ENCODE data around the gene EIF2B2.

Gene EIF2B2

DNA sequence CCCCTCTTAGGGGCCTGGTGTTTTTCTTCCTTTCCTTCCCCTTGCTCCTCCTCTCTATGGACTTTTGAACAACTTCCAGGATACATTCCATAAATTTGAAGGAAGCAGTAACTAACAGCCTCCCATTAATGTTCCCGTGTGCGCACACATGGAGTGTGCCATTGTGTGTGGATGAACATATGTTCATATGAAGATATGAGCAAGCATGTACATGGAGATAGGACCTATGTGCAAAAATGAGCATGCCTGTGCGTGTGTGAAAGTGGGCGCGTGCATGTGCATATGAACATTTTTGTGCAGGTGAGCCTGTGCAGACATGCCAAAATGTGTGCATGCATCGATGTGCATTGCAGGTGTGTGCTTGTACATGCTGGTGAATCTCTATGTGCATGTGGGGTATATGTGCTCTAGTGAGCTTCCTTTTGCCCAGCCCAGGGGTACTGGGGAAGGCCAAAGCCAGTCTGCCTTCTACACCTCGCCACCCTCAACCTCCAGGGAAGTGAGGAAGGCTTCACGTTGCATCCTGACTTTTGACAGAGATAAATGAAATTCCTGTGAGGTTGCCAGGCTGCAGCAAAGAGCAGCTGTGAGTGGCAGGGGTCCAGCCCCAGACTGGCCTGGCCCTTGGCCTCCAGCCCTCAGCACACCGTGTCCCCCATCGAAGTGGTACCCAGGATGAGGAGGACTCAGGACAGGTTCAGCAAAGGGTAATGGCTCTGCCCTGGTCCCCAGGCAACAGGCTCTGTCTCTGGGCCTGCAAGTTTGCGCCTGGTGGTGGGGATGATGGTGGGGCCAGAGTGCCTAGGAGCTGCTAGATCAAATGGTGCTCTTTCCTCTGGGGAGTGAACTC, 26.2 kb upstream of the EIF2B2 start:
- no peak overlapping the region for H2AFZ ChIP-seq (ENCODE audit: low read length)
- H4K20me1 ChIP-seq (ENCODE audit: insufficient read depth, low read length, poor library complexity, severe bottlenecking), result no peaks in the 10 kb centered on the region
- H3F3A ChIP-seq (ENCODE audit: low read depth), result no peaks in the 10 kb centered on the region
- no peaks in the 10 kb centered on the region for H3K9me2 ChIP-seq (replicated peaks; ENCODE audit: low read depth, low read length)
- no peaks in the 10 kb centered on the region for H3K9me3 ChIP-seq (ENCODE audit: insufficient read depth, low read depth, low read length)
- H3K27me3 ChIP-seq (ENCODE audit: insufficient read depth, low read length, poor library complexity, severe bottlenecking), result no peaks in the 10 kb centered on the region
- H3K79me2 ChIP-seq (ENCODE audit: insufficient read depth, low read length), result no peaks in the 10 kb centered on the region
- no peaks in the 10 kb centered on the region for H3K36me3 ChIP-seq (ENCODE audit: insufficient read depth, low read length)
- H3K9ac ChIP-seq (ENCODE audit: low read depth, low read length, poor library complexity, severe bottlenecking), result no peak overlapping the region
- TF ChIP-seq EZH2phosphoT487 (IDR thresholded peaks at IDR 0.05; ENCODE audit: borderline replicate concordance) (no peak), CTCF (conservative IDR thresholded peaks at IDR 0.05; ENCODE audit: low read length) (no peak)
- peaks cover 15% of the 10 kb centered on the region for H3K4me1 ChIP-seq (ENCODE audit: insufficient read depth, low read length, poor library complexity, severe bottlenecking)
- no peak overlapping the region for H3K4me3 ChIP-seq (ENCODE audit: low read length, poor library complexity, severe bottlenecking)
- H3K4me2 ChIP-seq (ENCODE audit: low read depth, low read length, poor library complexity, severe bottlenecking), result no peak overlapping the region

- H3F3A ChIP-seq (ENCODE audit: low read depth), result no peaks in the 10 kb centered on the region
- no peaks in the 10 kb centered on the region for H3K27me3 ChIP-seq (ENCODE audit: insufficient read depth, low read length, poor library complexity, severe bottlenecking)
- no peaks in the 10 kb centered on the region for H3K36me3 ChIP-seq (ENCODE audit: insufficient read depth, low read length)
- no peaks in the 10 kb centered on the region for H3K9me3 ChIP-seq (ENCODE audit: insufficient read depth, low read depth, low read length)
- no peak overlapping the region for H2AFZ ChIP-seq (ENCODE audit: low read length)
- no peaks in the 10 kb centered on the region for H3K79me2 ChIP-seq (ENCODE audit: insufficient read depth, low read length)
- TF ChIP-seq EZH2phosphoT487 (IDR thresholded peaks at IDR 0.05; ENCODE audit: borderline replicate concordance), result no peak
- no peak for TF ChIP-seq CTCF (conservative IDR thresholded peaks at IDR 0.05; ENCODE audit: low read length)
- no peaks in the 10 kb centered on the region for H3K9me2 ChIP-seq (replicated peaks; ENCODE audit: low read depth, low read length)
- no peak overlapping the region for H3K9ac ChIP-seq (ENCODE audit: low read depth, low read length, poor library complexity, severe bottlenecking)
- H3K4me3 ChIP-seq (ENCODE audit: low read length, poor library complexity, severe bottlenecking), result no peak overlapping the region
- no peaks in the 10 kb centered on the region for H4K20me1 ChIP-seq (ENCODE audit: insufficient read depth, low read length, poor library complexity, severe bottlenecking)
- H3K4me1 ChIP-seq (ENCODE audit: insufficient read depth, low read length, poor library complexity, severe bottlenecking), result peaks cover 15% of the 10 kb centered on the region
- no peak overlapping the region for H3K4me2 ChIP-seq (ENCODE audit: low read depth, low read length, poor library complexity, severe bottlenecking)
Measured at GRCh38 chr14:74977164-74977900, 25.4 kb upstream of the EIF2B2 start.

DNA sequence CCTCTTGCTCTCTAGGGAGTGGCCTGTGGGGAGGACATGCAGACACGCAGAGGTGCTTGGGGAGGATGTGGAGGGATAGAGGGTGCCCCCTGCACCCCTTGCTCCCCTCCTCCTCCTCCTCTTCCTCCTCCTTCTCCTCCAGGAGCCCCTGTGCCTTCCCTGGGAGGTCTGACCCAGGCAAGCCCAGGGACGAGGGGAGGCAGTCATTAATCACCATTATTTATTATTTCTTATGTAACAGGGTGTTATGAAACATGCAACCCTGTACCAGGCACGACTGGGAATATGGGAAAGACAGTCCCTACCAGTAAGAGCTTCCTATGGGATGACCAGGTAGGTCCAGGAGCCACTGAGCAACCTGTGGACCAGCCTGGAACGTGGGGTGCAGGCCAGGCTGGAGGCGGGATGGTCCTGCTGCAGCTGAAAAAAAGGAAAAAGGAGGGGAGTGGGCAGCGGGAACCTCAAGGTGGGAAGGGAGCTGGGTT, 24.8 kb upstream of the EIF2B2 start:
- H3K4me3 ChIP-seq (ENCODE audit: low read length, poor library complexity, severe bottlenecking), result no peak overlapping the region
- no peaks in the 10 kb centered on the region for H3F3A ChIP-seq (ENCODE audit: low read depth)
- TF ChIP-seq CTCF (conservative IDR thresholded peaks at IDR 0.05; ENCODE audit: low read length), result no peak
- no peak for TF ChIP-seq EZH2phosphoT487 (IDR thresholded peaks at IDR 0.05; ENCODE audit: borderline replicate concordance)
- H3K4me2 ChIP-seq (ENCODE audit: low read depth, low read length, poor library complexity, severe bottlenecking), result no peak overlapping the region
- H3K4me1 ChIP-seq (ENCODE audit: insufficient read depth, low read length, poor library complexity, severe bottlenecking), result peaks cover 12% of the 10 kb centered on the region
- H3K9ac ChIP-seq (ENCODE audit: low read depth, low read length, poor library complexity, severe bottlenecking), result no peak overlapping the region
- no peaks in the 10 kb centered on the region for H3K9me2 ChIP-seq (replicated peaks; ENCODE audit: low read depth, low read length)
- H3K27me3 ChIP-seq (ENCODE audit: insufficient read depth, low read length, poor library complexity, severe bottlenecking), result no peaks in the 10 kb centered on the region
- no peaks in the 10 kb centered on the region for H3K36me3 ChIP-seq (ENCODE audit: insufficient read depth, low read length)
- H4K20me1 ChIP-seq (ENCODE audit: insufficient read depth, low read length, poor library complexity, severe bottlenecking), result no peaks in the 10 kb centered on the region
- no peak overlapping the region for H2AFZ ChIP-seq (ENCODE audit: low read length)
- H3K9me3 ChIP-seq (ENCODE audit: insufficient read depth, low read depth, low read length), result no peaks in the 10 kb centered on the region
- H3K79me2 ChIP-seq (ENCODE audit: insufficient read depth, low read length), result no peaks in the 10 kb centered on the region
